A549 (cell line): ENCODE results near the gene PRR13.

Source experiments
- ELK1 ChIP-seq: fragments of 150-350 bp; IDR thresholded peaks from 2 replicates; pipeline ENCODE4 v1.6.1; 2014; ENCODE audit warnings: low read depth, mild to moderate bottlenecking, low read length
- HES2 ChIP-seq: fragments of >200 bp; sonication (Bioruptor Twin); formaldehyde crosslinking; IDR thresholded peaks from 2 replicates; pipeline ENCODE4 v1.6.1; 2016
- HOXA7 ChIP-seq: fragments of 250-450 bp; sonication (Bioruptor Pico); IDR thresholded peaks from 2 replicates; pipeline ENCODE4 v1.5.0; 2020; ENCODE audit warnings: mild to moderate bottlenecking, moderate library complexity
- KDM1A ChIP-seq: fragments of 200-600 bp; sonication (generic); IDR thresholded peaks from 2 replicates; pipeline ENCODE4 v1.6.1; 2016; ENCODE audit warnings: low read depth, mild to moderate bottlenecking
- POLR2A ChIP-seq: IDR thresholded peaks from 2 replicates; pipeline ENCODE4 v1.6.1; 2012; ENCODE audit warnings: mild to moderate bottlenecking, low read length
- RCOR1 ChIP-seq: fragments of 150-350 bp; IDR thresholded peaks from 2 replicates; pipeline ENCODE4 v1.6.1; 2014; ENCODE audit warnings: antibody characterized with exemption, low read length, low read depth
- RFX5 ChIP-seq: fragments of 450-650 bp; IDR thresholded peaks from 2 replicates; pipeline ENCODE4 v1.7.1; 2014; ENCODE audit warnings: antibody characterized with exemption, mild to moderate bottlenecking, moderate library complexity
- TF ChIP-seq, protein P1 (sequence below): fragments of >200 bp; sonication (Bioruptor Twin); formaldehyde crosslinking; IDR thresholded peaks from 3 replicates; pipeline ENCODE4 v1.5.1; 2016

DNA sequence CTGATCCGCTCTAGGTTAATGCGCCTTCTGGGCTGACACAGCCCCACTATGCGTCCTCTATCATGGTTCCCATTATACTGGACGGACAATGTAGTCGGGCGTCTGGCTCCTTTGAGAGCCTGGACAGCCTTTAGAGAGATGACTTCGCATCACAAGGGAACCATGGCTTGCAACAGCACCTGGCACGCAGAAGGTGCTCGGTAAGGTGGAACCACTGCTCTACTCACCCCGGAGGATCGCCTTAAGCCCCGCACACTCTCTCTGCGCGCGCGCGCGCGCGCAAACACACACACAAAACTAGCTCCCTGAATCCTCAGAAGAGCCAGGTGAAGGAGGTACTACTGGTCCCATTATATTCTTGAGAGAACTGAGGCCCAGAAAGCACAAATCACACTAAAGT, 50.7 kb downstream of the PRR13 start:
- TF ChIP-seq POLR2A = no peak
- TF ChIP-seq KDM1A = no peak
- TF ChIP-seq, protein P1, sequence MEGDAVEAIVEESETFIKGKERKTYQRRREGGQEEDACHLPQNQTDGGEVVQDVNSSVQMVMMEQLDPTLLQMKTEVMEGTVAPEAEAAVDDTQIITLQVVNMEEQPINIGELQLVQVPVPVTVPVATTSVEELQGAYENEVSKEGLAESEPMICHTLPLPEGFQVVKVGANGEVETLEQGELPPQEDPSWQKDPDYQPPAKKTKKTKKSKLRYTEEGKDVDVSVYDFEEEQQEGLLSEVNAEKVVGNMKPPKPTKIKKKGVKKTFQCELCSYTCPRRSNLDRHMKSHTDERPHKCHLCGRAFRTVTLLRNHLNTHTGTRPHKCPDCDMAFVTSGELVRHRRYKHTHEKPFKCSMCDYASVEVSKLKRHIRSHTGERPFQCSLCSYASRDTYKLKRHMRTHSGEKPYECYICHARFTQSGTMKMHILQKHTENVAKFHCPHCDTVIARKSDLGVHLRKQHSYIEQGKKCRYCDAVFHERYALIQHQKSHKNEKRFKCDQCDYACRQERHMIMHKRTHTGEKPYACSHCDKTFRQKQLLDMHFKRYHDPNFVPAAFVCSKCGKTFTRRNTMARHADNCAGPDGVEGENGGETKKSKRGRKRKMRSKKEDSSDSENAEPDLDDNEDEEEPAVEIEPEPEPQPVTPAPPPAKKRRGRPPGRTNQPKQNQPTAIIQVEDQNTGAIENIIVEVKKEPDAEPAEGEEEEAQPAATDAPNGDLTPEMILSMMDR = no peak
- no peak for TF ChIP-seq HES2
- no peak for TF ChIP-seq HOXA7 (CRISPR knock-in tag)
- TF ChIP-seq ELK1 = no peak
- TF ChIP-seq RFX5 = no peak
- no peak for TF ChIP-seq RCOR1
